Activated naive CD4-positive, alpha-beta T cell treated with anti-CD3 and anti-CD28 coated beads for 36 hours (primary cell): ENCODE results near the gene TRIM21. TPM values are rescaled to one million over a fixed set of nuclear protein-coding genes. Genes with fewer than 3 reads are reported as not detected.
"Not testable (repeated sequence)": the region's sequence is repeated elsewhere in the genome, so short reads cannot be mapped to it uniquely, and the experiment has no call there.

Experiments
- CTCF ChIA-PET: fragments of 350-600 bp; sonication (Branson Sonifier 250); formaldehyde crosslinking; loops from one replicate; lab custom pipeline; 2021; ENCODE audit warnings: antibody characterized with exemption; lab: Charles Lee
- DNase-seq: peaks from one replicate; pipeline ENCODE4 v3.0.0-alpha.2; 2020
- H3K27ac Mint-ChIP-seq: one replicate; pipeline ENCODE4 v1.8.0; 2021; ENCODE audit warnings: mild to moderate bottlenecking, mixed read lengths
- H3K27me3 Mint-ChIP-seq: one replicate; pipeline ENCODE4 v1.8.0; 2021; ENCODE audit warnings: low read depth, mixed read lengths
- H3K36me3 Mint-ChIP-seq: one replicate; pipeline ENCODE4 v1.8.0; 2021; ENCODE audit warnings: low read depth, mixed read lengths
- H3K4me1 Mint-ChIP-seq: one replicate; pipeline ENCODE4 v1.8.0; 2021; ENCODE audit warnings: low read depth, mixed read lengths
- H3K4me3 Mint-ChIP-seq: one replicate; pipeline ENCODE4 v1.8.0; 2021; ENCODE audit warnings: mild to moderate bottlenecking, moderate library complexity, mixed read lengths
- H3K9me3 Mint-ChIP-seq: one replicate; pipeline ENCODE4 v1.8.0; 2021; ENCODE audit warnings: mixed read lengths
- intact Hi-C: fragments of 100-400 bp; cut with micrococcal nuclease; formaldehyde crosslinking; loops from one replicate; pipeline ENCODE4 v1.15.1; 2023
- total RNA-seq, 2 experiments: library from RNA; stranded (reverse); gene quantifications; one replicate each; pipeline ENCODE4 v1.2.3, GENCODE V29; 2021

TRIM21 gene
- total RNA-seq, result 10 to 100 TPM; 23.5 to 26.0 TPM

- Mint-ChIP-seq H3K4me1 (peaks cover 34% of the 10 kb centered on the region), H3K27me3 (peaks cover 8% of the 10 kb centered on the region), H3K27ac (peak within 1 kb of the TSS; percentile 88), H3K9me3 (peaks cover 4% of the 10 kb centered on the region), H3K36me3 (peaks cover 31% of the 10 kb centered on the region), H3K4me3 (peak within 1 kb of the TSS; percentile 86)
- intact Hi-C loops, result loop anchor here (1.0 kb wide), 3 partner anchors 100 to 215 kb away; partner anchors contain the start of gene TRIM68
- DNase-seq, result peak; percentile 96
- CTCF ChIA-PET, result interaction anchor here (0.6 to 2.0 kb wide), 3 partner anchors 148 to 216 kb away, joined by 3 to 10 read pairs (median 5); no protein-coding TSS in a partner anchor
Observed at GRCh38 chr11:4393209-4393857, at the start of gene TRIM21. TRIM21 (minus strand) TSS chr11:4393702; CDS start chr11:4390409, 3,293 bp downstream.

GRCh38 chr11:4441515-4441914, 48.0 kb upstream of the TRIM21 start:
- CTCF ChIA-PET, result no interaction called here

GRCh38 chr11:4436411-4436810, 42.9 kb upstream of the TRIM21 start:
- intact Hi-C loops, result no loop called here
- DNase-seq, result no peak
- CTCF ChIA-PET, result no interaction called here
- Mint-ChIP-seq H3K36me3 (no peaks in the 10 kb centered on the region), H3K4me1 (no peaks in the 10 kb centered on the region), H3K4me3 (no peak overlapping the region), H3K9me3 (no peaks in the 10 kb centered on the region), H3K27ac (no peak overlapping the region), H3K27me3 (peaks cover 8% of the 10 kb centered on the region)

More at GRCh38 chr11:4441515-4441914, 48.0 kb upstream of the TRIM21 start:
- no peaks in the 10 kb centered on the region for H3K9me3 Mint-ChIP-seq
- intact Hi-C loops, result no loop called here
- no peak for DNase-seq
- H3K4me3 Mint-ChIP-seq, result no peak overlapping the region
- no peaks in the 10 kb centered on the region for H3K36me3 Mint-ChIP-seq
- no peak overlapping the region for H3K27ac Mint-ChIP-seq
- H3K4me1 Mint-ChIP-seq, result no peaks in the 10 kb centered on the region
- peaks cover 7% of the 10 kb centered on the region for H3K27me3 Mint-ChIP-seq

DNA sequence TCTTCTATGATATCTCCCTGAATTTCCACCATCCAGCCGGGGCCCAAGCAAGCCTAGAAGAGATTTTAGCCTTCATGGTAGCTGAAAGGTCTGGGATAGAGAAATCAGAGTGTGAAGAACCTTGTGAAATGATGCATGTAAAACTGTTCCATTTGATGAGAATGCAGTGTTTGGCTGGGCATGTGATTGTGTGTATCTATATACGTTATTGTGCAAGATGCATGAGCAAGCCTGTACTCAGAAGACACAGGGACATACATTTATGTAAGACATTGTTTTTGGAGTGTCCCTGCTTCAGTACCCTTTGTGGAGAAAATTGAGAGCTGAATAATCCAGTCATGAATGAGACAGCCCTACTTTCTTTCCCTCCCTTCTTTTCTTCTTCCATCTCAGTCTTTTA, 40.4 kb upstream of the TRIM21 start:
- intact Hi-C loops, result no loop called here
- no peak for DNase-seq
- Mint-ChIP-seq H3K4me3 (no peak overlapping the region), H3K27ac (no peak overlapping the region), H3K36me3 (no peaks in the 10 kb centered on the region), H3K4me1 (no peaks in the 10 kb centered on the region), H3K9me3 (no peaks in the 10 kb centered on the region), H3K27me3 (peaks cover 5% of the 10 kb centered on the region)
- CTCF ChIA-PET, result no interaction called here

GRCh38 chr11:4430051-4430450, 36.5 kb upstream of the TRIM21 start:
- Mint-ChIP-seq H3K4me1 (no peaks in the 10 kb centered on the region), H3K36me3 (no peaks in the 10 kb centered on the region), H3K9me3 (no peaks in the 10 kb centered on the region), H3K27me3 (peaks cover 1% of the 10 kb centered on the region), H3K27ac (no peak overlapping the region), H3K4me3 (no peak overlapping the region)
- no peak for DNase-seq
- intact Hi-C loops, result no loop called here
- CTCF ChIA-PET, result no interaction called here

DNA sequence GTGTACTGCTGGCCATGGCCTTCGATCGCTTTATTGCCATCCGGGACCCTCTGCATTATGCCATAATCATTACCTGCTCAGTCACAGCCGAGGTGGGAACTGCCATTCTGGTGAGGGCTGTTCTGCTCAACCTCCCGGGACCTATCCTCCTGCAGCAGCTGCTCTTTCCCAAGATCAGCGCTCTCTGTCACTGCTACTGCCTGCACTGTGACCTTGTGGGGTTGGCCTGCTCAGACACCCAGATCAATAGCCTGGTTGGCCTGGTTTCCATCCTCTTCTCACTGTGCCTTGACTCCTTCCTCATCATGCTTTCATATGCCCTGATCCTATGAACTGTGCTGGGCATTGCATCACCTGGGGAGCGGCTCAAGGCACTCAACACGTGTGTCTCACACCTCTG, 24.9 kb upstream of the TRIM21 start:
- Mint-ChIP-seq H3K36me3 (no peaks in the 10 kb centered on the region), H3K4me1 (no peaks in the 10 kb centered on the region), H3K4me3 (no peak overlapping the region), H3K27me3 (no peaks in the 10 kb centered on the region), H3K27ac (no peak overlapping the region), H3K9me3 (no peaks in the 10 kb centered on the region)
- DNase-seq, result no peak
- CTCF ChIA-PET, result no interaction called here
- intact Hi-C loops, result loop anchor here (5.0 kb wide), 1 partner anchor 119 kb away; no protein-coding TSS in a partner anchor

- Mint-ChIP-seq H3K27me3 (no peaks in the 10 kb centered on the region), H3K9me3 (no peaks in the 10 kb centered on the region), H3K4me1 (no peaks in the 10 kb centered on the region), H3K4me3 (no peak overlapping the region), H3K27ac (no peak overlapping the region), H3K36me3 (no peaks in the 10 kb centered on the region)
- CTCF ChIA-PET, result no interaction called here
- intact Hi-C loops, result loop anchor here (5.0 kb wide), 1 partner anchor 120 kb away; no protein-coding TSS in a partner anchor
- DNase-seq, result no peak
Observed at GRCh38 chr11:4416816-4417215, 23.3 kb upstream of the TRIM21 start.

- H3K4me3 Mint-ChIP-seq, result no peak overlapping the region
- CTCF ChIA-PET, result no interaction called here
- H3K27ac Mint-ChIP-seq, result no peak overlapping the region
- DNase-seq, result no peak
- intact Hi-C loops, result loop anchor here (5.0 kb wide), 1 partner anchor 121 kb away; no protein-coding TSS in a partner anchor
- H3K4me1 Mint-ChIP-seq, result no peaks in the 10 kb centered on the region
- no peaks in the 10 kb centered on the region for H3K36me3 Mint-ChIP-seq
- H3K9me3 Mint-ChIP-seq, result no peaks in the 10 kb centered on the region
- no peaks in the 10 kb centered on the region for H3K27me3 Mint-ChIP-seq
Observed at GRCh38 chr11:4416306-4416705, 22.8 kb upstream of the TRIM21 start.

DNA sequence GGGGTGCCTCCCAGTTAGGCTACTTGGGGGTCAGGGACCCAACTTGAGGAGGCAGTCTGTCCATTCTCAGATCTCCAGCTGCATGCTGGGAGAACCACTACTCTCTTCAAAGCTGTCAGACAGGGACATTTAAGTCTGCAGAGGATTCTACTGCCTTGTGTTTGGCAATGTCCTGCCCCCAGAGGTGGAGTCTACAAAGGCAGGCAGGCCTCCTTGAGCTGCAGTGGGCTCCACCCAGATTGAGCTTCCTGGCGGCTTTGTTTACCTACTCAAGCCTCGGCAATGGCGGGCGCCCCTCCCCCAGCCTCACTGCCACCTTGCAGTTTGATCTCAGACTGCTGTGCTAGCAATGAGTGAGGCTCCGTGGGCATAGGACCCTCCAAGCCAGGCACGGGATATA, 12.7 kb upstream of the TRIM21 start:
- H3K4me1 Mint-ChIP-seq, H3K27ac Mint-ChIP-seq, CTCF ChIA-PET, intact Hi-C loops, H3K4me3 Mint-ChIP-seq, H3K9me3 Mint-ChIP-seq, DNase-seq, H3K36me3 Mint-ChIP-seq: not testable (repeated sequence)
- peaks cover 23% of the 10 kb centered on the region for H3K27me3 Mint-ChIP-seq

DNA sequence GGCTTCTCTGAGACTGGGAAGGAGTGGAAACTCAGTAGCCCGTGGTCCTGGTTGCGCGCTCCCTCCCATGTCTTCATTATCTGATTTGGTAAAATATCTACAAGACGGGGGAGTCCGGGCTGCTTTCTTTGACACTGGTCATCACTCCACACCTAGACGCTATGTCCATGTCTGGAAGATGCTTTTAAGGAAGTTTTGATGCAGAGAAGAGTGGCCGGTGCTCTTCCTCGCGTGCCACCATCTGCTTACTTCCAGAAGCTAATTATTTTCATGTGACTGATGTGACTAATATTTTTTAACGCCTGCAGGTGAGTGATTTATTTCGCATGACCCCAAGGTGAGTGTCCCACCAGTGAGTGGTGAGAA, 339 bp upstream of the TRIM21 start:
- intact Hi-C loops, result loop anchor here (1.0 kb wide), 3 partner anchors 99 to 214 kb away; partner anchors contain the start of gene TRIM68
- peak overlapping the region; percentile 88 for H3K27ac Mint-ChIP-seq
- CTCF ChIA-PET, result interaction anchor here (0.6 to 2.0 kb wide), 2 partner anchors 207 to 217 kb away, joined by 3 to 10 read pairs; no protein-coding TSS in a partner anchor
- no peak for DNase-seq
- peaks cover 11% of the 10 kb centered on the region for H3K27me3 Mint-ChIP-seq
- H3K4me1 Mint-ChIP-seq, result peaks cover 34% of the 10 kb centered on the region
- H3K9me3 Mint-ChIP-seq, result peaks cover 7% of the 10 kb centered on the region
- H3K36me3 Mint-ChIP-seq, result peaks cover 29% of the 10 kb centered on the region
- H3K4me3 Mint-ChIP-seq, result peak overlapping the region; percentile 86

DNA sequence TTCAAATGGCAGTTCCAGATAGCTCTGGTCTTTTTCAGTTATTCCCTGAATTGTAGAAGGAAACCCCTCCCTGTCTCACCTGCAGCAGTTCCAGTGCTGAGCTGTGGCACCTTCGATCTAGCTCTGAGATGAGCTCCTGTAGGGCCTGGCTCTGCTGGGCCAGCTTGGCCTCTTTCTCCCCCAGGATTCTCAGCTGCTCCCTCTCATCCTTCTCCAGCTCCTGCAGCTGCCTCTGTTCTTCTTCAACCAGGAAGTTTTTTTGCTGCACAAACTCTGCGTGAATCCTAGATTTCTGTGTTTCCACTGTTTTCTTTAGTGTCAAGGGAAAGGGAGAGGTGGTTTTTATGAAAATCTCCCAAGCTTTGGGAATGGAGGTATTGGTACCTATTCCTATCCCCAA, 5.3 kb downstream of the TRIM21 start:
- intact Hi-C loops, result no loop called here
- Mint-ChIP-seq H3K9me3 (no peaks in the 10 kb centered on the region), H3K27ac (no peak overlapping the region), H3K36me3 (peaks cover 56% of the 10 kb centered on the region), H3K4me1 (peaks cover 21% of the 10 kb centered on the region), H3K27me3 (no peaks in the 10 kb centered on the region), H3K4me3 (no peak overlapping the region)
- DNase-seq, result no peak
- CTCF ChIA-PET, result interaction anchor here (1.8 kb wide), 1 partner anchor 201 kb away, joined by 4 read pairs; no protein-coding TSS in a partner anchor

DNA sequence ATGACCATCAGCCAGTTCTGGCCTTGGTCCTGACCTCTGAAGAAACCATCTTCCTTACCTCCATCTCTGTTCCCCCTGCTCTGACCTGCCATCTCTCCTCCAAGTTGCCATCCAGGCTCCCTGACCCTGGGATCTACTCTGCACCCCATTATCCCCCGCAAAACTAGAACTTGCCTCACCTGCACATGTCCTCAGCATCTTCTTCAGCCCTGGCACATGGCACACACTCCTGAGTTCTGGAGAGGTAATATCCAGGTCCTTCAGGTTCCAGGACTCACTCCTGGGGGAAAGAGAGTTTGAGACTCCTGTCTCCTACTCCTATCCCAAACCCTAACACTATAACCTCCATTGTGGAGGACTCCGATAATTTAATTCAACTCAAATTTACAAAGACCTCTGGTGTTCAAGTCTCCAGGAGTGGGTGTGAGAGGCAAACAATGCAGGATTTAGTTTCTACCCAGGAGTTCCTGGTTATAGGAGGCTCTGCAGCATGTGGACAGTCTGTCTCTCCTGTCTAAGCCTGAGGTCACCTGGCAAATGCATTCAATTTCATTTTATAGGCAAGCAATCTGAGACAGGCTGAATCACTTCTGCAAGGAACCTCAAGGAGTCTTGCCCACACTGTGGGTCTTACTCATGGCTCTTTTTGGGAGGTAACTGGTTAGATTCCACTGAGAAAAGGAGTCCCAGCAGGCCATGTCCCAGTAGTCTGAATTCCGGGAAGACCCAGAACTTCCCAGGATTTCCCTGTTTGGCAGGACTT, 7.3 kb downstream of the TRIM21 start:
- no peak for DNase-seq
- no peaks in the 10 kb centered on the region for H3K27me3 Mint-ChIP-seq
- intact Hi-C loops, result no loop called here
- peaks cover 6% of the 10 kb centered on the region for H3K4me1 Mint-ChIP-seq
- no peak overlapping the region for H3K4me3 Mint-ChIP-seq
- no peak overlapping the region for H3K27ac Mint-ChIP-seq
- H3K9me3 Mint-ChIP-seq, result no peaks in the 10 kb centered on the region
- peaks cover 48% of the 10 kb centered on the region for H3K36me3 Mint-ChIP-seq
- CTCF ChIA-PET, result no interaction called here
